ENCODE results near the gene ZBTB46.
A peak's percentile ranks its signal among the peaks of the same experiment; 100 is the strongest.

ZBTB46 gene

GRCh38 chr20:63829945-63830835 lies 874 bp downstream of the ZBTB46 start:
- Histone ChIP-seq H3K79me2 (ENCODE audit: insufficient read depth, low read length) (peaks cover 5% of the 10 kb centered on the region; the same call in 1 of the 2 replicates), H3K36me3 (ENCODE audit: insufficient read depth, low read length) (no peaks in the 10 kb centered on the region), H3K9me2 (replicated peaks; ENCODE audit: low read depth, low read length) (no peaks in the 10 kb centered on the region), H3F3A (ENCODE audit: low read depth) (no peaks in the 10 kb centered on the region), H3K9ac (ENCODE audit: low read depth, low read length, poor library complexity, severe bottlenecking) (peak overlapping the region; percentile 42), H3K4me2 (ENCODE audit: low read depth, low read length, poor library complexity, severe bottlenecking) (peak overlapping the region; percentile 84), H2AFZ (ENCODE audit: low read length) (peak overlapping the region; percentile 54), H3K4me3 (ENCODE audit: low read length, poor library complexity, severe bottlenecking) (peak overlapping the region; percentile 73), H3K27me3 (ENCODE audit: insufficient read depth, low read length, poor library complexity, severe bottlenecking) (no peaks in the 10 kb centered on the region), H3K9me3 (ENCODE audit: insufficient read depth, low read depth, low read length) (no peaks in the 10 kb centered on the region), H3K4me1 (ENCODE audit: insufficient read depth, low read length, poor library complexity, severe bottlenecking) (peaks cover 30% of the 10 kb centered on the region), H4K20me1 (ENCODE audit: insufficient read depth, low read length, poor library complexity, severe bottlenecking) (no peaks in the 10 kb centered on the region)
- TF ChIP-seq EZH2phosphoT487 (IDR thresholded peaks at IDR 0.05; ENCODE audit: borderline replicate concordance) (no peak), CTCF (conservative IDR thresholded peaks at IDR 0.05; ENCODE audit: low read length) (no peak)

GRCh38 chr20:63829603-63829944 lies 1.5 kb downstream of the ZBTB46 start:
- no peaks in the 10 kb centered on the region for H3K36me3 ChIP-seq (ENCODE audit: insufficient read depth, low read length)
- peaks cover 24% of the 10 kb centered on the region for H3K4me1 ChIP-seq (ENCODE audit: insufficient read depth, low read length, poor library complexity, severe bottlenecking)
- H3K4me3 ChIP-seq (ENCODE audit: low read length, poor library complexity, severe bottlenecking), result peak overlapping the region; percentile 73
- H3K9me2 ChIP-seq (replicated peaks; ENCODE audit: low read depth, low read length), result no peaks in the 10 kb centered on the region
- no peaks in the 10 kb centered on the region for H3F3A ChIP-seq (ENCODE audit: low read depth)
- H3K9ac ChIP-seq (ENCODE audit: low read depth, low read length, poor library complexity, severe bottlenecking), result peak overlapping the region; percentile 42
- H2AFZ ChIP-seq (ENCODE audit: low read length), result no peak overlapping the region; the same call in 1 of the 2 replicates
- H3K9me3 ChIP-seq (ENCODE audit: insufficient read depth, low read depth, low read length), result no peaks in the 10 kb centered on the region
- no peaks in the 10 kb centered on the region for H4K20me1 ChIP-seq (ENCODE audit: insufficient read depth, low read length, poor library complexity, severe bottlenecking)
- TF ChIP-seq CTCF (conservative IDR thresholded peaks at IDR 0.05; ENCODE audit: low read length) (0 out of 2 replicates have a peak, but pooled peaks have one; percentile 25), EZH2phosphoT487 (IDR thresholded peaks at IDR 0.05; ENCODE audit: borderline replicate concordance) (no peak)
- H3K27me3 ChIP-seq (ENCODE audit: insufficient read depth, low read length, poor library complexity, severe bottlenecking), result no peaks in the 10 kb centered on the region
- H3K4me2 ChIP-seq (ENCODE audit: low read depth, low read length, poor library complexity, severe bottlenecking), result peak overlapping the region; percentile 84
- H3K79me2 ChIP-seq (ENCODE audit: insufficient read depth, low read length), result peaks cover 5% of the 10 kb centered on the region; the same call in 1 of the 2 replicates

DNA sequence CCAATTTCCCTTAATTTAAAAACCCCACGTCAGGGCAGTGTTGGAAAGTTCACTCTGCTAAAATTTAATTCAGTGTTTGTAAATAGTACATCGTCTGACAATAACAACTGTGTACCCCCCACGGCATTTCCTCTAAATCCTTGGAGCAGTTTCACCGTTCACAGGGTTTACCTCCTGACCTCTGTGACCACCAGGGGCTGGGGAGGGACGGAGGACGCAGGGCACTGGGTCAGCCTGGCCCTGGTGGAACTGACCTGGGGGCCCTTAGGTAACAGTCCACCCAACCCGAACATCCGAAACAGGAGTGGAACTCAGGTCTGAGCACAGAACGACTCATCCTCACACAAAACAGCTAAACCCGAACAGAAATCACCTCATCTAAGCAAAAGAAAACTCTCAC lies 2.1 kb downstream of the ZBTB46 start:
- Histone ChIP-seq H3K4me1 (ENCODE audit: insufficient read depth, low read length, poor library complexity, severe bottlenecking) (peaks cover 21% of the 10 kb centered on the region), H3K4me3 (ENCODE audit: low read length, poor library complexity, severe bottlenecking) (peak overlapping the region; percentile 73), H3F3A (ENCODE audit: low read depth) (no peaks in the 10 kb centered on the region), H3K4me2 (ENCODE audit: low read depth, low read length, poor library complexity, severe bottlenecking) (peak overlapping the region; percentile 84), H3K9ac (ENCODE audit: low read depth, low read length, poor library complexity, severe bottlenecking) (no peak overlapping the region), H4K20me1 (ENCODE audit: insufficient read depth, low read length, poor library complexity, severe bottlenecking) (no peaks in the 10 kb centered on the region), H2AFZ (ENCODE audit: low read length) (no peak overlapping the region), H3K9me2 (replicated peaks; ENCODE audit: low read depth, low read length) (no peaks in the 10 kb centered on the region), H3K9me3 (ENCODE audit: insufficient read depth, low read depth, low read length) (no peaks in the 10 kb centered on the region), H3K79me2 (ENCODE audit: insufficient read depth, low read length) (peaks cover 5% of the 10 kb centered on the region; the same call in 1 of the 2 replicates), H3K36me3 (ENCODE audit: insufficient read depth, low read length) (no peaks in the 10 kb centered on the region), H3K27me3 (ENCODE audit: insufficient read depth, low read length, poor library complexity, severe bottlenecking) (no peaks in the 10 kb centered on the region)
- TF ChIP-seq CTCF (conservative IDR thresholded peaks at IDR 0.05; ENCODE audit: low read length) (no peak), EZH2phosphoT487 (IDR thresholded peaks at IDR 0.05; ENCODE audit: borderline replicate concordance) (no peak)
